Measurements from ENCODE around the gene HS3ST1.

Gene HS3ST1

DNA sequence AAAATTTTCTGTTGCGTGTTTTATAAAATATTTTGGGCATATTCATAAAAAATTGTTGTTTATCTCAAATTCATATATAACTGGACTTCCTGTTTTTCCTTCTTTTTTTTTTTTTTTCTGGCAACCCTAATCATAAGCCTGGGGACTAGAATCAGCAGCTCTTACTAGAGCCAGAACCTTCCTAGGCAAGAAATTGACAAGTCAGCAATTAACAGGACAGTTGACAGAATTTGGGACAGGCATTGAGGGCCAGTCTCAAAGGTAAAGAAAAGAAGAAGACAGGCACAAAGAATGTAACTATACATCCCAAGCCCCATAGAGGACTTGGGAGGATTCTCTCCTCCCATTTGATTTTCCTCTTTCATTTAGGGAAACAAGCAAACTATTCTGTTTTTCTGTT lies 35.0 kb upstream of the HS3ST1 start:
- TF ChIP-seq, protein P1, sequence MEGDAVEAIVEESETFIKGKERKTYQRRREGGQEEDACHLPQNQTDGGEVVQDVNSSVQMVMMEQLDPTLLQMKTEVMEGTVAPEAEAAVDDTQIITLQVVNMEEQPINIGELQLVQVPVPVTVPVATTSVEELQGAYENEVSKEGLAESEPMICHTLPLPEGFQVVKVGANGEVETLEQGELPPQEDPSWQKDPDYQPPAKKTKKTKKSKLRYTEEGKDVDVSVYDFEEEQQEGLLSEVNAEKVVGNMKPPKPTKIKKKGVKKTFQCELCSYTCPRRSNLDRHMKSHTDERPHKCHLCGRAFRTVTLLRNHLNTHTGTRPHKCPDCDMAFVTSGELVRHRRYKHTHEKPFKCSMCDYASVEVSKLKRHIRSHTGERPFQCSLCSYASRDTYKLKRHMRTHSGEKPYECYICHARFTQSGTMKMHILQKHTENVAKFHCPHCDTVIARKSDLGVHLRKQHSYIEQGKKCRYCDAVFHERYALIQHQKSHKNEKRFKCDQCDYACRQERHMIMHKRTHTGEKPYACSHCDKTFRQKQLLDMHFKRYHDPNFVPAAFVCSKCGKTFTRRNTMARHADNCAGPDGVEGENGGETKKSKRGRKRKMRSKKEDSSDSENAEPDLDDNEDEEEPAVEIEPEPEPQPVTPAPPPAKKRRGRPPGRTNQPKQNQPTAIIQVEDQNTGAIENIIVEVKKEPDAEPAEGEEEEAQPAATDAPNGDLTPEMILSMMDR (IDR thresholded peaks at IDR 0.05) = no peak
- H3K36me3 ChIP-seq = no peaks in the 10 kb centered on the region
- H3K27me3 ChIP-seq = no peaks in the 10 kb centered on the region

DNA sequence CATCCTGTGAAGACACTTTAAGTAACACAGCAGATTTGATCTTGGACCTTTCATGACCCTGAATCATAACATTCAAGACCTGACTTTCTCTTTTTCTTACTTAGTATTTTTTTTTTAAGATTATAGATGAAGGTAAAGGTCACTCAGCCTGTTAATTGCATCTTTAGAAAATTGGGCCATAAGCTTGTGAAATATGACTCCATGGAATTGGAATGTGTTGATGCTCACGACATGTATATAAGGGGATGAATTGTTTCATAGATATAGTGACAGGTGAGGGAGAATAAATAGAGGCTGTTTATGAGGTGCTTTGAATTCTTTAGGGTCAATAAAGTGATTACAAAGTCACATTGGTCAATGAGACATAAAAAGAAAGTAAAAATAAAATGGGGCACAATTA lies 27.7 kb upstream of the HS3ST1 start:
- Histone ChIP-seq H3K4me3 (ENCODE audit: low read depth in 1 of 2, low read length in 1 of 2) (no peak overlapping the region), H3K9me3 (no peaks in the 10 kb centered on the region), H3K27me3 (no peaks in the 10 kb centered on the region), H3K27ac (no peak overlapping the region), H3K4me1 (ENCODE audit: control insufficient read depth in 1 of 2, insufficient read depth in 1 of 2, low read depth in 1 of 2, low read length in 1 of 2) (no peaks in the 10 kb centered on the region), H3K36me3 (no peaks in the 10 kb centered on the region)
- TF ChIP-seq, protein P1 (IDR thresholded peaks at IDR 0.05) = no peak

More for the DNA sequence above, 35.0 kb upstream of the HS3ST1 start:
- no peak overlapping the region for H3K27ac ChIP-seq
- no peak overlapping the region for H3K4me3 ChIP-seq (ENCODE audit: low read depth in 1 of 2, low read length in 1 of 2)
- H3K4me1 ChIP-seq (ENCODE audit: control insufficient read depth in 1 of 2, insufficient read depth in 1 of 2, low read depth in 1 of 2, low read length in 1 of 2) = no peaks in the 10 kb centered on the region
- no peaks in the 10 kb centered on the region for H3K9me3 ChIP-seq

GRCh38 chr4:11455201-11455835 lies 26.6 kb upstream of the HS3ST1 start:
- Histone ChIP-seq H3K36me3 (no peaks in the 10 kb centered on the region), H3K27ac (no peak overlapping the region)
- TF ChIP-seq, protein P1 (IDR thresholded peaks at IDR 0.05) = no peak

DNA sequence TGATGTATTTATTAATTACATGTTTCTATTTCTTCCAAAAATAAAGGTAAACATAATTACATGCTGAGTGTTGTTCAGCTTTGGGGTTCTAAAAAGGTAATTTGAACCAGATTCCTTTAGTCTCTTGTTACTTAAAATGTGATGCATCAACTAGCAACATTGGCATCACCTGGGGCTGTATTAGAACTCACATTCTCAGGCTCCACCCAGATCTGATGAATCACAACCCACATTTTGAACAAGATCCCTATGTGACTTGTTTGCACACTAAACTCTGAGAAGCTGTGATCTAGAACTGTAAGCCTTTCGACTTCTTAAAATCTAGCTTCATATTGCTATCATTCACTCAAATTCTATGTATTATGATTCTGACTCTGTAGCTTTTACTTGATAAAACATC lies 23.0 kb upstream of the HS3ST1 start:
- H3K27me3 ChIP-seq = no peaks in the 10 kb centered on the region

More at GRCh38 chr4:11455201-11455835, 26.6 kb upstream of the HS3ST1 start:
- Histone ChIP-seq H3K4me1 (ENCODE audit: control insufficient read depth in 1 of 2, insufficient read depth in 1 of 2, low read depth in 1 of 2, low read length in 1 of 2) (no peaks in the 10 kb centered on the region), H3K27me3 (no peaks in the 10 kb centered on the region), H3K4me3 (ENCODE audit: low read depth in 1 of 2, low read length in 1 of 2) (no peak overlapping the region), H3K9me3 (no peaks in the 10 kb centered on the region)

GRCh38 chr4:11446155-11446811 lies 17.6 kb upstream of the HS3ST1 start:
- Histone ChIP-seq H3K36me3 (no peaks in the 10 kb centered on the region), H3K27ac (no peak overlapping the region), H3K9me3 (no peaks in the 10 kb centered on the region), H3K27me3 (no peaks in the 10 kb centered on the region), H3K4me1 (ENCODE audit: control insufficient read depth in 1 of 2, insufficient read depth in 1 of 2, low read depth in 1 of 2, low read length in 1 of 2) (no peaks in the 10 kb centered on the region), H3K4me3 (ENCODE audit: low read depth in 1 of 2, low read length in 1 of 2) (no peak overlapping the region)
- TF ChIP-seq, protein P1 (IDR thresholded peaks at IDR 0.05) = no peak

More for the DNA sequence above, 23.0 kb upstream of the HS3ST1 start:
- H3K9me3 ChIP-seq = no peaks in the 10 kb centered on the region
- no peak overlapping the region for H3K27ac ChIP-seq
- H3K4me3 ChIP-seq (ENCODE audit: low read depth in 1 of 2, low read length in 1 of 2) = no peak overlapping the region
- H3K4me1 ChIP-seq (ENCODE audit: control insufficient read depth in 1 of 2, insufficient read depth in 1 of 2, low read depth in 1 of 2, low read length in 1 of 2) = no peaks in the 10 kb centered on the region
- no peaks in the 10 kb centered on the region for H3K36me3 ChIP-seq
- TF ChIP-seq, protein P1 (IDR thresholded peaks at IDR 0.05) = no peak

Data from neutrophil (primary cell).